H9 (cell line): ENCODE data around the gene NUP107. TPM values are rescaled to one million over a fixed set of nuclear protein-coding genes. Genes with fewer than 3 reads are reported as not detected.

Experiments
- DNase-seq: peaks from one replicate; pipeline ENCODE4 v3.0.0-alpha.2; 2017
- H2AFZ ChIP-seq: one replicate; pipeline ENCODE4 v1.6.1; 2013; ENCODE audit warnings: mild to moderate bottlenecking, low read length, control low read depth, moderate library complexity
- H2AK5ac ChIP-seq: 2 replicates; pipeline ENCODE4 v1.6.1; 2013; ENCODE audit warnings: low read length, control low read depth, mixed read lengths; ENCODE audit not compliant: insufficient read length
- H2BK120ac ChIP-seq: one replicate; pipeline ENCODE4 v1.6.1; 2013; ENCODE audit warnings: low read depth, mild to moderate bottlenecking, low read length, control low read depth, inconsistent platforms; ENCODE audit not compliant: poor library complexity, severe bottlenecking
- H2BK12ac ChIP-seq: 2 replicates; pipeline ENCODE4 v1.6.1; 2013; ENCODE audit warnings: low read length, control low read depth, mixed read lengths, low read depth; ENCODE audit not compliant: insufficient read length
- H2BK15ac ChIP-seq: 2 replicates; pipeline ENCODE4 v1.6.1; 2013; ENCODE audit warnings: low read depth, low read length, control low read depth
- H2BK20ac ChIP-seq: one replicate; pipeline ENCODE4 v1.6.1; 2013; ENCODE audit warnings: low read depth, mild to moderate bottlenecking, low read length, control low read depth, inconsistent platforms; ENCODE audit not compliant: poor library complexity, severe bottlenecking
- H2BK5ac ChIP-seq: 2 replicates; pipeline ENCODE4 v1.6.1; 2013; ENCODE audit warnings: low read length, control low read depth, mixed read lengths; ENCODE audit not compliant: insufficient read length
- H3K14ac ChIP-seq: 2 replicates; pipeline ENCODE4 v1.6.1; 2013; ENCODE audit warnings: low read length, control low read depth; ENCODE audit not compliant: insufficient read depth
- H3K18ac ChIP-seq: 2 replicates; pipeline ENCODE4 v1.6.1; 2013; ENCODE audit warnings: low read depth, mild to moderate bottlenecking, mixed read lengths, low read length, control low read depth; ENCODE audit not compliant: insufficient read length
- H3K23ac ChIP-seq: 2 replicates; pipeline ENCODE4 v1.6.1; 2013; ENCODE audit warnings: low read length, control low read depth, mixed read lengths, low read depth; ENCODE audit not compliant: insufficient read length
- H3K23me2 ChIP-seq: 2 replicates; pipeline ENCODE4 v1.6.1; 2013; ENCODE audit warnings: low read depth, mild to moderate bottlenecking, mixed read lengths, low read length, control low read depth; ENCODE audit not compliant: insufficient read length, poor library complexity, severe bottlenecking
- H3K27ac ChIP-seq: 2 replicates; pipeline ENCODE4 v1.5.1; 2013; ENCODE audit warnings: low read length, control low read depth, mixed read lengths, low read depth; ENCODE audit not compliant: insufficient read length
- H3K27me3 ChIP-seq: 2 replicates; pipeline ENCODE4 v1.6.1; 2013; ENCODE audit warnings: low read length, control low read depth, inconsistent platforms; ENCODE audit not compliant: insufficient read depth
- H3K4ac ChIP-seq: 2 replicates; pipeline ENCODE4 v1.6.1; 2013; ENCODE audit warnings: low read depth, mild to moderate bottlenecking, control low read depth, inconsistent platforms, low read length, moderate library complexity
- H3K4me1 ChIP-seq: 2 replicates; pipeline ENCODE4 v1.6.1; 2013; ENCODE audit warnings: low read length, control low read depth, inconsistent platforms; ENCODE audit not compliant: insufficient read depth
- H3K4me2 ChIP-seq: 2 replicates; pipeline ENCODE4 v1.6.1; 2013; ENCODE audit warnings: low read length, control low read depth, mixed read lengths; ENCODE audit not compliant: insufficient read length, insufficient read depth
- H3K56ac ChIP-seq: 2 replicates; pipeline ENCODE4 v1.6.1; 2013; ENCODE audit warnings: low read depth, mild to moderate bottlenecking, mixed read lengths, low read length, control low read depth; ENCODE audit not compliant: insufficient read length
- H3K79me1 ChIP-seq: 2 replicates; pipeline ENCODE4 v1.6.1; 2013; ENCODE audit warnings: low read depth, mild to moderate bottlenecking, moderate library complexity, low read length, control low read depth, inconsistent platforms; ENCODE audit not compliant: insufficient read depth, poor library complexity, severe bottlenecking
- H3K79me2 ChIP-seq: 2 replicates; pipeline ENCODE4 v1.6.1; 2013; ENCODE audit warnings: low read length, control low read depth, inconsistent platforms; ENCODE audit not compliant: insufficient read depth
- H3K9ac ChIP-seq: 2 replicates; pipeline ENCODE4 v1.6.1; 2013; ENCODE audit warnings: low read length, control low read depth, mixed read lengths; ENCODE audit not compliant: insufficient read length; ENCODE audit errors: extremely low read depth
- H3K9me3 ChIP-seq: one replicate; pipeline ENCODE4 v1.6.1; 2013; ENCODE audit warnings: low read depth, low read length, inconsistent platforms; ENCODE audit not compliant: control insufficient read depth
- H3T11ph ChIP-seq: one replicate; pipeline ENCODE4 v1.6.1; 2013; ENCODE audit warnings: mild to moderate bottlenecking, low read length, control low read depth, inconsistent platforms
- H4K20me1 ChIP-seq: one replicate; pipeline ENCODE4 v1.6.1; 2013; ENCODE audit not compliant: control insufficient read depth, insufficient read length, insufficient read depth
- H4K5ac ChIP-seq: 2 replicates; pipeline ENCODE4 v1.6.1; 2013; ENCODE audit warnings: low read depth, mild to moderate bottlenecking, mixed read lengths, low read length, control low read depth; ENCODE audit not compliant: insufficient read length
- H4K8ac ChIP-seq: replicated peaks from 2 replicates; pipeline ENCODE4 v1.6.1; 2013; ENCODE audit warnings: low read length, control low read depth, mixed read lengths, low read depth; ENCODE audit not compliant: insufficient read length
- H4K91ac ChIP-seq: 2 replicates; pipeline ENCODE4 v1.6.1; 2013; ENCODE audit warnings: low read depth, mild to moderate bottlenecking, moderate library complexity, mixed read lengths, low read length, control low read depth; ENCODE audit not compliant: insufficient read length
- H3K27ac Mint-ChIP-seq, 3 experiments: 2 replicates in 2 of 3; 3 replicates in 1 of 3; pipeline ENCODE4 v1.8.0; 2020 to 2021; ENCODE audit warnings: mixed read lengths in 3 of 3, mild to moderate bottlenecking in 1 of 3, moderate library complexity in 1 of 3
- H3K27me3 Mint-ChIP-seq: 2 replicates; pipeline ENCODE4 v1.8.0; 2021; ENCODE audit warnings: low read depth, mild to moderate bottlenecking, moderate library complexity, mixed read lengths
- H3K36me3 Mint-ChIP-seq, 3 experiments: 2 replicates in 2 of 3; 3 replicates in 1 of 3; pipeline ENCODE4 v1.8.0; 2020 to 2021; ENCODE audit warnings: low read depth in 3 of 3, mixed read lengths in 3 of 3; ENCODE audit not compliant: insufficient read depth in 1 of 3
- H3K4me1 Mint-ChIP-seq, 2 experiments: 2 replicates each; pipeline ENCODE4 v1.8.0; 2020; ENCODE audit warnings: mixed read lengths in 2 of 2
- H3K4me3 Mint-ChIP-seq, 2 experiments: 2 replicates in 1 of 2; 3 replicates in 1 of 2; pipeline ENCODE4 v1.8.0; 2020 to 2021; ENCODE audit warnings: mild to moderate bottlenecking in 2 of 2, mixed read lengths in 2 of 2, moderate library complexity in 1 of 2
- H3K9me3 Mint-ChIP-seq, 2 experiments: 2 replicates in 1 of 2; 3 replicates in 1 of 2; pipeline ENCODE4 v1.8.0; 2020; ENCODE audit warnings: mild to moderate bottlenecking in 2 of 2, mixed read lengths in 2 of 2, moderate library complexity in 1 of 2
- WGBS: extraction: QIAGEN DNeasy Blood & Tissue Kit; methylation state at CpG from one replicate; pipeline ENCODE4 v1.1.7; 2013; ENCODE audit warnings: missing lambda C conversion rate, low lambda C conversion rate, mixed read lengths; ENCODE audit not compliant: insufficient read length; ENCODE audit errors: extremely low coverage; 5-methylcytosine and 5-hydroxymethylcytosine counted together
- total RNA-seq: library from RNA; stranded (reverse); gene quantifications from 2 replicates; pipeline ENCODE4 v1.2.1, GENCODE V29; 2021
- TF ChIP-seq, protein P1 (sequence below): fragments of 200-600 bp; sonication (generic); conservative IDR thresholded peaks from 3 replicates; pipeline ENCODE4 v1.8.0; 2021; ENCODE audit warnings: antibody characterized with exemption, mild to moderate bottlenecking

The NUP107 gene
- total RNA-seq, 1 experiment from 2014 or later, result 147 TPM

DNA sequence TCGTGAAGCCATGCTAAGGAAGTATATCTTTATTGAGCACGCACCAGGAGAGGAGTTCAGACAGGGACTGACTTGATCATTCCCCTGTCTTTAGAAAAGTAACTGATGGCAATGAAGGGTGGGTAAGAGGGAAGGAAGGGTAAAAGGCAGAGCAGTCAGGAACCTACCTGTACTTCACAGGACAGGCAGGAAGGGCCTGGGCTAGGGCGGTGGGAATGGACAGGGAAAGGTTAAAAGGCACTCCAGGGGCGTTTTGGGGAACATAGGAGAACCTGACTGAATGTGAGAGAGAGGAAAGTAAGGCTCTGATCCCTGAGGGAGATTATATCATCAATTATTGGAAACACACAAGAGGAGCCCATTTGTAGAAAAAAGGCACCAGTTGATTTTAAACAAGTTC lies 63.1 kb downstream of the NUP107 start:
- no peak overlapping the region for H2AK5ac ChIP-seq
- H2AFZ ChIP-seq, result no peak overlapping the region
- H3K9ac ChIP-seq, result no peak overlapping the region
- no peaks in the 10 kb centered on the region for H4K20me1 ChIP-seq
- Mint-ChIP-seq H3K27ac (peak overlapping the region in 1 of 3 experiments; percentile 22; a peak in 2 of 7 replicates), H3K36me3 (peaks cover 11 to 41% (median 38%) of the 10 kb centered on the region in 3 experiments; a peak in 6 of 7 replicates), H3K27me3 (no peaks in the 10 kb centered on the region), H3K4me3 (no peak overlapping the region), H3K9me3 (no peaks in the 10 kb centered on the region), H3K4me1 (peaks cover 12 to 17% of the 10 kb centered on the region in 2 experiments)
- no peak overlapping the region for H3K56ac ChIP-seq
- no peak overlapping the region for H3K27ac ChIP-seq
- no peak overlapping the region for H3K18ac ChIP-seq
- no peak overlapping the region for H2BK5ac ChIP-seq
- H3K14ac ChIP-seq, result no peak overlapping the region
- no peaks in the 10 kb centered on the region for H3K4me1 ChIP-seq
- no peak overlapping the region for H2BK120ac ChIP-seq
- H3K27me3 ChIP-seq, result no peaks in the 10 kb centered on the region
- no CpG with 5 or more reads among the region's 4 CpGs for WGBS
- H3T11ph ChIP-seq, result no peak overlapping the region
- H3K4me2 ChIP-seq, result no peak overlapping the region
- H4K5ac ChIP-seq, result no peak overlapping the region
- no peak overlapping the region for H2BK12ac ChIP-seq
- no peaks in the 10 kb centered on the region for H3K9me3 ChIP-seq
- H3K79me1 ChIP-seq, result no peaks in the 10 kb centered on the region
- DNase-seq, result no peak
- TF ChIP-seq, protein P1, sequence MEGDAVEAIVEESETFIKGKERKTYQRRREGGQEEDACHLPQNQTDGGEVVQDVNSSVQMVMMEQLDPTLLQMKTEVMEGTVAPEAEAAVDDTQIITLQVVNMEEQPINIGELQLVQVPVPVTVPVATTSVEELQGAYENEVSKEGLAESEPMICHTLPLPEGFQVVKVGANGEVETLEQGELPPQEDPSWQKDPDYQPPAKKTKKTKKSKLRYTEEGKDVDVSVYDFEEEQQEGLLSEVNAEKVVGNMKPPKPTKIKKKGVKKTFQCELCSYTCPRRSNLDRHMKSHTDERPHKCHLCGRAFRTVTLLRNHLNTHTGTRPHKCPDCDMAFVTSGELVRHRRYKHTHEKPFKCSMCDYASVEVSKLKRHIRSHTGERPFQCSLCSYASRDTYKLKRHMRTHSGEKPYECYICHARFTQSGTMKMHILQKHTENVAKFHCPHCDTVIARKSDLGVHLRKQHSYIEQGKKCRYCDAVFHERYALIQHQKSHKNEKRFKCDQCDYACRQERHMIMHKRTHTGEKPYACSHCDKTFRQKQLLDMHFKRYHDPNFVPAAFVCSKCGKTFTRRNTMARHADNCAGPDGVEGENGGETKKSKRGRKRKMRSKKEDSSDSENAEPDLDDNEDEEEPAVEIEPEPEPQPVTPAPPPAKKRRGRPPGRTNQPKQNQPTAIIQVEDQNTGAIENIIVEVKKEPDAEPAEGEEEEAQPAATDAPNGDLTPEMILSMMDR, result no peak
- H3K23me2 ChIP-seq, result peaks cover 6% of the 10 kb centered on the region
- no peak overlapping the region for H4K91ac ChIP-seq
- no peaks in the 10 kb centered on the region for H3K79me2 ChIP-seq
- H2BK20ac ChIP-seq, result no peak overlapping the region
- H2BK15ac ChIP-seq, result no peak overlapping the region
- no peak overlapping the region for H4K8ac ChIP-seq
- no peak overlapping the region for H3K23ac ChIP-seq
- H3K4ac ChIP-seq, result no peak overlapping the region
